Activated CD8-positive, alpha-beta T cell treated with anti-CD3 and anti-CD28 coated beads, Interleukin-2, amount 10 ng/mL, durations not matched to agents 7 days and 5 days (primary cell): ENCODE measurements around the gene KLHL40. TPM values are rescaled to one million over a fixed set of nuclear protein-coding genes. Genes with fewer than 3 reads are reported as not detected.

Experiments
- ATAC-seq: fragments of 150-1000 bp; cut with Tn5 transposase; one replicate; pipeline ENCODE4 v1.10.0; 2021; ENCODE audit warnings: moderate library complexity
- CTCF ChIA-PET: fragments of 350-600 bp; sonication (Branson Sonifier 250); formaldehyde crosslinking; loops from one replicate; lab custom pipeline; 2021; ENCODE audit warnings: antibody characterized with exemption; lab: Charles Lee
- POLR2A ChIA-PET: fragments of 350-600 bp; sonication (Branson Sonifier 250); formaldehyde crosslinking; loops from one replicate; lab custom pipeline; 2021; ENCODE audit warnings: antibody characterized with exemption; lab: Charles Lee
- DNase-seq: peaks from one replicate; pipeline ENCODE4 v3.0.0-alpha.2; 2020
- H3K27ac Mint-ChIP-seq: one replicate; pipeline ENCODE4 v1.8.0; 2021; ENCODE audit warnings: mild to moderate bottlenecking, mixed read lengths
- H3K27me3 Mint-ChIP-seq: one replicate; pipeline ENCODE4 v1.8.0; 2021; ENCODE audit warnings: low read depth, mixed read lengths
- H3K36me3 Mint-ChIP-seq: one replicate; pipeline ENCODE4 v1.8.0; 2021; ENCODE audit warnings: low read depth, mixed read lengths
- H3K4me1 Mint-ChIP-seq: one replicate; pipeline ENCODE4 v1.8.0; 2021; ENCODE audit warnings: low read depth, mixed read lengths
- H3K4me3 Mint-ChIP-seq: one replicate; pipeline ENCODE4 v1.8.0; 2021; ENCODE audit warnings: mild to moderate bottlenecking, mixed read lengths
- H3K9me3 Mint-ChIP-seq: one replicate; pipeline ENCODE4 v1.8.0; 2022; ENCODE audit warnings: mixed read lengths; ENCODE audit not compliant: insufficient read depth
- total RNA-seq, 2 experiments: library from RNA; stranded (reverse); gene quantifications; one replicate each; pipeline ENCODE4 v1.2.3, GENCODE V29; 2021

Gene KLHL40
- total RNA-seq, 2 experiments from 2014 or later = not detected

- Mint-ChIP-seq H3K4me1 (peaks cover 22% of the 10 kb centered on the region), H3K27ac (peak overlapping the region; percentile 18), H3K36me3 (peaks cover 7% of the 10 kb centered on the region), H3K4me3 (peak overlapping the region; percentile 27), H3K9me3 (no peaks in the 10 kb centered on the region), H3K27me3 (peaks cover 2% of the 10 kb centered on the region)
- POLR2A ChIA-PET = interaction anchor here (2.4 kb wide), 1 partner anchor 11 kb away, joined by 7 read pairs; no protein-coding TSS in a partner anchor
- DNase-seq (peak; percentile 21), ATAC-seq (peak; percentile 32)
- CTCF ChIA-PET = interaction anchor here (0.9 to 2.5 kb wide), 6 partner anchors 16 to 187 kb away, joined by 3 to 11 read pairs (median 4); partner anchors contain the start of gene SEC22C
These were observed 32.6 kb upstream of the KLHL40 start for GRCh38 chr3:42652611-42653302.

- H3K27ac Mint-ChIP-seq = no peak overlapping the region
- H3K9me3 Mint-ChIP-seq = no peaks in the 10 kb centered on the region
- peak overlapping the region; percentile 27 for H3K4me3 Mint-ChIP-seq
- ChIA-PET CTCF (interaction anchor here (0.9 to 2.5 kb wide), 3 partner anchors 46 to 92 kb away, joined by 3 to 11 read pairs (median 11); partner anchors contain the start of gene SEC22C), POLR2A (interaction anchor here (2.4 kb wide), 1 partner anchor 11 kb away, joined by 7 read pairs; no protein-coding TSS in a partner anchor)
- peaks cover 4% of the 10 kb centered on the region for H3K36me3 Mint-ChIP-seq
- H3K4me1 Mint-ChIP-seq = peaks cover 22% of the 10 kb centered on the region
- DNase-seq = peak; percentile 18
- peaks cover 2% of the 10 kb centered on the region for H3K27me3 Mint-ChIP-seq
- ATAC-seq = no peak
These were observed 32.1 kb upstream of the KLHL40 start for GRCh38 chr3:42653303-42653559.

- Mint-ChIP-seq H3K4me1 (peaks cover 22% of the 10 kb centered on the region), H3K9me3 (no peaks in the 10 kb centered on the region), H3K27ac (peak within 1 kb of the TSS; percentile 68), H3K27me3 (peaks cover 2% of the 10 kb centered on the region), H3K36me3 (peaks cover 4% of the 10 kb centered on the region), H3K4me3 (peak within 1 kb of the TSS; percentile 77)
- POLR2A ChIA-PET = interaction anchor here (0.6 kb wide), 1 partner anchor 11 kb away, joined by 3 read pairs; no protein-coding TSS in a partner anchor
- no peak for DNase-seq
- CTCF ChIA-PET = interaction anchor here (1.3 to 2.5 kb wide), 2 partner anchors 71 to 91 kb away, joined by 3 to 11 read pairs; no protein-coding TSS in a partner anchor
- peak; percentile 3 for ATAC-seq
These were observed 31.6 kb upstream of the KLHL40 start, which contains the start of gene ZBTB47 for GRCh38 chr3:42653560-42654330. ZBTB47 (plus strand) TSS chr3:42653697; CDS start chr3:42658356, 4,659 bp downstream.

- no peaks in the 10 kb centered on the region for H3K9me3 Mint-ChIP-seq
- no peak overlapping the region for H3K4me3 Mint-ChIP-seq
- ChIA-PET CTCF (interaction anchor here (1.3 kb wide), 1 partner anchor 71 kb away, joined by 3 read pairs; no protein-coding TSS in a partner anchor), POLR2A (no interaction called here)
- peaks cover 1% of the 10 kb centered on the region for H3K36me3 Mint-ChIP-seq
- peaks cover 22% of the 10 kb centered on the region for H3K4me1 Mint-ChIP-seq
- peaks cover 2% of the 10 kb centered on the region for H3K27me3 Mint-ChIP-seq
- H3K27ac Mint-ChIP-seq = no peak overlapping the region
- ATAC-seq = peak; percentile 38
- DNase-seq = no peak
These were observed 30.8 kb upstream of the KLHL40 start for GRCh38 chr3:42654331-42655201.

GRCh38 chr3:42655331-42655888 lies 29.9 kb upstream of the KLHL40 start:
- Mint-ChIP-seq H3K36me3 (no peaks in the 10 kb centered on the region), H3K27me3 (peaks cover 2% of the 10 kb centered on the region), H3K27ac (no peak overlapping the region), H3K4me3 (no peak overlapping the region), H3K9me3 (no peaks in the 10 kb centered on the region), H3K4me1 (peaks cover 22% of the 10 kb centered on the region)
- ChIA-PET CTCF (no interaction called here), POLR2A (no interaction called here)
- DNase-seq (no peak), ATAC-seq (no peak)

GRCh38 chr3:42655980-42656679 lies 29.2 kb upstream of the KLHL40 start:
- no peak overlapping the region for H3K27ac Mint-ChIP-seq
- POLR2A ChIA-PET = no interaction called here
- CTCF ChIA-PET = no interaction called here
- DNase-seq (no peak), ATAC-seq (no peak)
- H3K4me1 Mint-ChIP-seq = peaks cover 22% of the 10 kb centered on the region
- no peaks in the 10 kb centered on the region for H3K36me3 Mint-ChIP-seq
- H3K9me3 Mint-ChIP-seq = no peaks in the 10 kb centered on the region
- H3K27me3 Mint-ChIP-seq = peaks cover 2% of the 10 kb centered on the region
- H3K4me3 Mint-ChIP-seq = no peak overlapping the region

- ChIA-PET POLR2A (no interaction called here), CTCF (no interaction called here)
- Mint-ChIP-seq H3K27ac (no peak overlapping the region), H3K27me3 (peaks cover 2% of the 10 kb centered on the region), H3K4me3 (no peak overlapping the region), H3K36me3 (no peaks in the 10 kb centered on the region), H3K9me3 (no peaks in the 10 kb centered on the region), H3K4me1 (peaks cover 21% of the 10 kb centered on the region)
- no peak for ATAC-seq
- DNase-seq = no peak
These were observed 28.4 kb upstream of the KLHL40 start for GRCh38 chr3:42656680-42657610.

- no peak overlapping the region for H3K27ac Mint-ChIP-seq
- H3K27me3 Mint-ChIP-seq = peaks cover 2% of the 10 kb centered on the region
- DNase-seq = no peak
- H3K9me3 Mint-ChIP-seq = no peaks in the 10 kb centered on the region
- ChIA-PET POLR2A (no interaction called here), CTCF (no interaction called here)
- H3K4me1 Mint-ChIP-seq = peaks cover 14% of the 10 kb centered on the region
- ATAC-seq = no peak
- H3K4me3 Mint-ChIP-seq = no peak overlapping the region
- no peaks in the 10 kb centered on the region for H3K36me3 Mint-ChIP-seq
These were observed 27.7 kb upstream of the KLHL40 start for GRCh38 chr3:42657675-42658074.

- no peak for ATAC-seq
- Mint-ChIP-seq H3K27ac (no peak overlapping the region), H3K4me1 (peaks cover 8% of the 10 kb centered on the region), H3K4me3 (no peak overlapping the region), H3K9me3 (no peaks in the 10 kb centered on the region), H3K36me3 (no peaks in the 10 kb centered on the region), H3K27me3 (peaks cover 2% of the 10 kb centered on the region)
- CTCF ChIA-PET = no interaction called here
- no peak for DNase-seq
- POLR2A ChIA-PET = no interaction called here
These were observed 27.1 kb upstream of the KLHL40 start for GRCh38 chr3:42658091-42658770.
